AG10803 (cell line): ENCODE data around the gene CHD3.
A peak's percentile ranks its signal among the peaks of the same experiment; 100 is the strongest.

Experiments
- DNase-seq: peaks from one replicate; pipeline ENCODE4 v3.0.0; 2010; ENCODE audit warnings: low read depth
- H3K4me3 ChIP-seq: 2 replicates; pipeline ENCODE4 v1.5.1; 2011; ENCODE audit warnings: mild to moderate bottlenecking, low read length, control low read depth
- CTCF ChIP-seq: conservative IDR thresholded peaks from 2 replicates; pipeline ENCODE4 v1.5.1; 2011; ENCODE audit warnings: mild to moderate bottlenecking, low read length, control low read depth, inconsistent platforms

Gene CHD3

DNA sequence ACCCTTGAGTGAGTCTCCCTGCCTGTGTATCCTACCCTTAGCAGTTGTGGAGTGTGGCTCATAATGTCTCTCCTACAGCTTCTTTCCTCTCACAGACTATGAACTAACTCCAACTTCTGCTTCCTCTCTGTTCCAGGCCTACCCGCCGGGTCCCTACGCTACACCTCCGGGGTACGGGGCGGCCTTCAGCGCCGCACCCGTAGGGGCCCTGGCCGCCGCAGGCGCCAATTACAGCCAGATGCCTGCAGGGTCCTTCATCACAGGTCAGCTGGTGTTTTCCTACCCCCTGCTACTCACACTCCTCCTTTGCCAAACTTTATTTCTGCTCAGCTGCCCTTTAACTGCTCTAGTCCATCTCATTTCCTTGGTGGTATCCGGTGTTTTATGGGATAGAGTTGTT is 22.1 kb downstream of the CHD3 start:
- no peak for TF ChIP-seq CTCF
- no peak overlapping the region for H3K4me3 ChIP-seq
- no peak for DNase-seq

DNA sequence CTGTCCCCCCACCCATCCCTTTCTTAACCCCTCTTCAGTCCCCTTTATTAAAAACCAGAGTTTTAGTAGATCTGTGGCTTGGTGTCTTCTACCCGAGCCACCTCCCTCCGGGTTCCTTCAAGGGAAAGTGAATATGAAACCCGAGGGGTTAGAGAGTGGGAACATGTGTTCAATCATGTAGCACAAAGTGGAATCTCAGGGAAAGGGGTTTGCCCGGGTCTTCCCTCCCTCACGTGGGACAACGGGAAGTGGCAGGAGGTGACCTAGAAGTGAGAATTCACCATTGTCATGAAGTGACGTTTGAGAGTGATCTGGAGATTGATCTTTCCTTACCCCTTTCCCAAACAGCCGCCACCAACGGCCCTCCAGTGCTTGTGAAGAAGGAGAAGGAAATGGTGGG is 22.5 kb downstream of the CHD3 start:
- no peak for DNase-seq
- TF ChIP-seq CTCF: no peak
- no peak overlapping the region for H3K4me3 ChIP-seq

- no peak overlapping the region for H3K4me3 ChIP-seq
- peak; percentile 92 for TF ChIP-seq CTCF
- peak; percentile 82 for DNase-seq
Observed at GRCh38 chr17:7912927-7913524, 24.4 kb downstream of the CHD3 start.

DNA sequence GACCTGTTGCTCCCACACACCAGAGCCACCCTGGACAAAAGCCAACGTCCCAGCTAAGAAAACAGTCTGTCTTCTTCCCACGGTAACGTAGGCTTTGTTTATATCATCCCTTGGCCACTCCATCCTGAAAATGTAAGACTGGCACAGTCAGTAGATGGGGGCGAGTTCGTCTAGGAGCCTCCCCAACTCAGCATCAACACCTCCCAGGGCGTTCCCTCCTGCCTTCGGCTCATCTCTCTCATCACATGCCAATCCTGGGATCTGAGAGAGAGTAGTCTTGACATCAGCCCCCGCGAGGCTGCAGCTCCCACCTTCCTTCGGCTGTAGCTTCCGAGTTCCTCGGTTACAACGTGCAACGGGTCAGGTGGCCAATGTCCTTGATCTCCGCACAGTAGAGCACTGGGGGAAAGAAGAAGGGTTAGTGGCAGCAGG is 26.6 kb downstream of the CHD3 start:
- H3K4me3 ChIP-seq: peak overlapping the region; percentile 71
- peak; percentile 42 for DNase-seq
- no peak for TF ChIP-seq CTCF

- DNase-seq: peak; percentile 93
- TF ChIP-seq CTCF: no peak
- peak within 1 kb of the TSS; percentile 71 for H3K4me3 ChIP-seq
Observed at GRCh38 chr17:7915611-7916384, 27.2 kb downstream of the CHD3 start, which contains the start of gene RNF227. RNF227 (minus strand) TSS chr17:7916289; CDS start chr17:7916195, 94 bp downstream.

GRCh38 chr17:7916385-7916682 is 27.7 kb downstream of the CHD3 start:
- peak overlapping the region; percentile 60 for H3K4me3 ChIP-seq
- no peak for DNase-seq

More at GRCh38 chr17:7916385-7916682, 27.7 kb downstream of the CHD3 start:
- no peak for TF ChIP-seq CTCF
